ENCODE measurements around the gene KCNMA1.

Gene KCNMA1

DNA sequence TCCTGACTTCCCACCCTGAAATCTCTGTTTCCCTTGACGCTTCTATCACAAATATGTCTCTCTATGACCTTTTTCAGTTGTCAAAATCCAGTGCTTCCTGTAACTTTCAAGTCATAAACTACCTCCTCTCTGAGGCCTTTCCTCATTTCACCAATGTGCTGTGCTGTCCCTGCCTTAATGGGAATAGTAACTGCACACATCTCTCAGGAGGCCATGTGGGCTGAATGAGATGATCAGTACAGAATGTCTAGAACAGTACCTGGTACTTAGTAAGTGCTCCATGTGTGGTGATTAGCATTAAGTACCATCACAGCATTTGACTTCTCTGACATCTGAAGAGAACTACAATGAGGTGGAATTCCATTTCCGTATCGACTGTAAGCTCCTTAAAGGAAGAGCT lies 588.5 kb downstream of the KCNMA1 start:
- H3K4me3 ChIP-seq (ENCODE audit: low read depth, low read length) = no peak overlapping the region
- DNase-seq (ENCODE audit: low read depth) = no peak
- TF ChIP-seq MYC (IDR thresholded peaks at IDR 0.05; ENCODE audit: low read depth, low read length) = no peak
- TF ChIP-seq, protein P1, sequence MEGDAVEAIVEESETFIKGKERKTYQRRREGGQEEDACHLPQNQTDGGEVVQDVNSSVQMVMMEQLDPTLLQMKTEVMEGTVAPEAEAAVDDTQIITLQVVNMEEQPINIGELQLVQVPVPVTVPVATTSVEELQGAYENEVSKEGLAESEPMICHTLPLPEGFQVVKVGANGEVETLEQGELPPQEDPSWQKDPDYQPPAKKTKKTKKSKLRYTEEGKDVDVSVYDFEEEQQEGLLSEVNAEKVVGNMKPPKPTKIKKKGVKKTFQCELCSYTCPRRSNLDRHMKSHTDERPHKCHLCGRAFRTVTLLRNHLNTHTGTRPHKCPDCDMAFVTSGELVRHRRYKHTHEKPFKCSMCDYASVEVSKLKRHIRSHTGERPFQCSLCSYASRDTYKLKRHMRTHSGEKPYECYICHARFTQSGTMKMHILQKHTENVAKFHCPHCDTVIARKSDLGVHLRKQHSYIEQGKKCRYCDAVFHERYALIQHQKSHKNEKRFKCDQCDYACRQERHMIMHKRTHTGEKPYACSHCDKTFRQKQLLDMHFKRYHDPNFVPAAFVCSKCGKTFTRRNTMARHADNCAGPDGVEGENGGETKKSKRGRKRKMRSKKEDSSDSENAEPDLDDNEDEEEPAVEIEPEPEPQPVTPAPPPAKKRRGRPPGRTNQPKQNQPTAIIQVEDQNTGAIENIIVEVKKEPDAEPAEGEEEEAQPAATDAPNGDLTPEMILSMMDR (IDR thresholded peaks at IDR 0.05; ENCODE audit: low read depth, low read length) = no peak
- no peak for TF ChIP-seq MAX (IDR thresholded peaks at IDR 0.05; ENCODE audit: low read depth, low read length)
- TF ChIP-seq POLR2A (IDR thresholded peaks at IDR 0.05; ENCODE audit: extremely low read depth, insufficient read length) = no peak

DNA sequence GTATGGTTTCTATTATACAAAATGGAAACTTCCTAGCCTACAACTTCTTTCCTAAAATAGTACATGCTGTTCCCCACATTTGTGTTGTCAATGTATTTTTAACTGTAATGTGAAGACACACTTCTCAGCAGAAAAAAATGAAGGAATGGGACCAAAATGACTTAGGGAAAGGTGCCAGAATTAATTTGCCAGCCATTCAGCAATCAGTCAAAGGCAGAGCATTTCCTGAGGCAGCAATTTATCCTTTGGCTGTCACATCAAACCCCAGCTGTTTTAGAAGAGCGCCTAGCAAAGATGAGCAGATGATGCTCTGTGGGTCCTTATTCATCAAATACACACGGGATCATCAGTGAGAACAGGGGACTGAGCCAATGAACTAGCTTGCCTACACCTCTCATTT lies 592.5 kb downstream of the KCNMA1 start:
- DNase-seq (ENCODE audit: low read depth) = no peak
- no peak for TF ChIP-seq MYC (IDR thresholded peaks at IDR 0.05; ENCODE audit: low read depth, low read length)
- no peak overlapping the region for H3K4me3 ChIP-seq (ENCODE audit: low read depth, low read length)

DNA sequence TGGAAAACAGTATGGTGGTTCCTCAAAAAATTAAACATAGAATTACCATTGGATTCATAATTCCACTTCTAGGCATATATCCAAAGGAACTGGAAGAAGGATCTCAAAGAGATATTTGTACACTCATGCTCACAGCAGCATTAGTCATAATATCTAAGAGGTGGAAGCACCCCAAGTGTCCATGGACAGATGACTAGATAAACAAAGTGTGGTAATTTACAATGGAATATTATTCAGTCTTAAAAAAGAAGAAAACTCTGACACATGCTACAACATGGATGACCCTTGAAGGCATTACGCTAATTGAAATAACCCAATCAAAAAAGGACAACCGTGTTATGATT lies 594.2 kb downstream of the KCNMA1 start:
- DNase-seq (ENCODE audit: low read depth) = no peak
- no peak overlapping the region for H3K4me3 ChIP-seq (ENCODE audit: low read depth, low read length)
- no peak for TF ChIP-seq POLR2A (IDR thresholded peaks at IDR 0.05; ENCODE audit: extremely low read depth, insufficient read length)

- no peak for TF ChIP-seq POLR2A (IDR thresholded peaks at IDR 0.05; ENCODE audit: extremely low read depth, insufficient read length)
- TF ChIP-seq, protein P1 (IDR thresholded peaks at IDR 0.05; ENCODE audit: low read depth, low read length) = no peak
- no peak for DNase-seq (ENCODE audit: low read depth)
- H3K4me3 ChIP-seq (ENCODE audit: low read depth, low read length) = no peak overlapping the region
Observed at GRCh38 chr10:77042706-77043419, 594.7 kb downstream of the KCNMA1 start.

- DNase-seq (ENCODE audit: low read depth) = peak; percentile 49
- no peak overlapping the region for H3K4me3 ChIP-seq (ENCODE audit: low read depth, low read length)
- TF ChIP-seq MYC (IDR thresholded peaks at IDR 0.05; ENCODE audit: low read depth, low read length) = no peak
- no peak for TF ChIP-seq POLR2A (IDR thresholded peaks at IDR 0.05; ENCODE audit: extremely low read depth, insufficient read length)
- TF ChIP-seq MAX (IDR thresholded peaks at IDR 0.05; ENCODE audit: low read depth, low read length) = no peak
- TF ChIP-seq, protein P1 (IDR thresholded peaks at IDR 0.05; ENCODE audit: low read depth, low read length) = no peak
Observed at GRCh38 chr10:77041636-77042258, 595.9 kb downstream of the KCNMA1 start.

GRCh38 chr10:77038407-77038806 lies 599.2 kb downstream of the KCNMA1 start:
- DNase-seq (ENCODE audit: low read depth) = no peak
- no peak overlapping the region for H3K4me3 ChIP-seq (ENCODE audit: low read depth, low read length)
- TF ChIP-seq, protein P1 (IDR thresholded peaks at IDR 0.05; ENCODE audit: low read depth, low read length) = no peak
- TF ChIP-seq POLR2A (IDR thresholded peaks at IDR 0.05; ENCODE audit: extremely low read depth, insufficient read length) (no peak), MYC (IDR thresholded peaks at IDR 0.05; ENCODE audit: low read depth, low read length) (no peak), MAX (IDR thresholded peaks at IDR 0.05; ENCODE audit: low read depth, low read length) (no peak)

DNA sequence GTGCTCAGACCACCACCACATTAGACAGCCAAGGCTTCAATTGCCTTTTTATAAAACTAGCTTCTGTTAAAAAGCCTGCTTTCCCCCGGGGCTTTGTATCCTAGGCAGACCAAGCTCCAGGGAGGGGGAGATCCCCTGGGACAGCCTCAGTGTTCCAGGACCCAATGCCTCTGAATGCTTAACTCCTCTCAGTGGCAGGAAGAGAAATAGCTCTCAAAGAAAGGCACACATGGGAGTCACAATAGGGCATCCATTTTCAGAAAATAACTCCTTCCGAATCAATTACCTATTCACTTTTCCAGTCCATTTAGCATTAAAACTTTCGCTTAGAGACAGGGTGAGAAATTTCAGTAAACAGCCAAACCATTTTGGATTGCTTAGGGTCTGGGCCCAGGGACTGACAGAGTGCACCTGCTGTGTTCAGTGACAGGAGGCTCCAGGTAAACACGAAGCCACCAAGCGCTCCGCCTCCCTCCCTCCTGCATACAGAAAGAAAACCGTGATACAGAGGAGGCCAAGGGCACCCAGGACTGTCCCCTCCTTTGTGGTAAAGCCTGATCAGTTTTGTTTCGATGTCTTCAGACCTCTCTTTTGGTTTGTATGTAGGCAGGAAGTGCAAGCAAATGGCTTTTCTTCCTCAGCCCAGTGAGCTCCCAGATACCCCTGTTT lies 599.7 kb downstream of the KCNMA1 start:
- DNase-seq (ENCODE audit: low read depth) = peak; percentile 9
- H3K4me3 ChIP-seq (ENCODE audit: low read depth, low read length) = no peak overlapping the region
- TF ChIP-seq, protein P1 (IDR thresholded peaks at IDR 0.05; ENCODE audit: low read depth, low read length) = no peak
- TF ChIP-seq MYC (IDR thresholded peaks at IDR 0.05; ENCODE audit: low read depth, low read length) (no peak), MAX (IDR thresholded peaks at IDR 0.05; ENCODE audit: low read depth, low read length) (no peak), POLR2A (IDR thresholded peaks at IDR 0.05; ENCODE audit: extremely low read depth, insufficient read length) (no peak)

All from NB4 (cell line).